ENCODE results near the gene TLCD1.

Gene TLCD1

GRCh38 chr17:28763137-28763799, 37.2 kb upstream of the TLCD1 start:
- no peaks in the 10 kb centered on the region for H3K9me3 ChIP-seq (ENCODE audit: control insufficient read depth, insufficient read depth, low read depth, low read length)
- H3K4me1 ChIP-seq (ENCODE audit: control insufficient read depth, insufficient read depth, low read length), result no peaks in the 10 kb centered on the region; the same call in 1 of the 2 replicates
- CTCF ChIA-PET, result interaction anchor here (0.5 to 7.6 kb wide), 59 partner anchors 10 to 1225 kb away, joined by 3 to 175 read pairs (median 7); partner anchors contain the start of genes DHRS13, FAM222B, FLOT2 and NEK8
- H3K36me3 ChIP-seq (ENCODE audit: control insufficient read depth in 2 of 2, insufficient read depth in 1 of 2, low read length in 2 of 2), result peaks cover 17 to 62% of the 10 kb centered on the region in 2 experiments
- POLR2A ChIA-PET, result interaction anchor here (0.6 to 2.2 kb wide), 17 partner anchors 10 to 834 kb away, joined by 3 to 21 read pairs (median 4); partner anchors contain the start of genes FAM222B, NEK8, RPL23A and TLCD1
- no peak overlapping the region for H3K4me3 ChIP-seq (ENCODE audit: low read depth, low read length)
- H3K27ac ChIP-seq (ENCODE audit: extremely low read depth, low read depth, low read length), result no peak overlapping the region
- TF ChIP-seq ZNF560 (tag by site-specific recombination; IDR thresholded peaks at IDR 0.05; ENCODE audit: borderline replicate concordance) (no peak), ZNF830 (tag by site-specific recombination; IDR thresholded peaks at IDR 0.05; ENCODE audit: low read depth) (no peak), ZNF112 (tag by site-specific recombination; IDR thresholded peaks at IDR 0.05) (no peak), ZNF416 (tag by site-specific recombination; IDR thresholded peaks at IDR 0.05) (no peak), ZNF768 (tag by site-specific recombination; IDR thresholded peaks at IDR 0.05) (no peak), TCF7L2 (IDR thresholded peaks at IDR 0.05; ENCODE audit: borderline replicate concordance, low read depth, low read length) (no peak), ZBTB11 (tag by site-specific recombination; conservative IDR thresholded peaks at IDR 0.05; ENCODE audit: low read depth) (no peak), BCL11B (tag by site-specific recombination; IDR thresholded peaks at IDR 0.05; ENCODE audit: low read depth) (no peak), ZNF610 (tag by site-specific recombination; IDR thresholded peaks at IDR 0.05; ENCODE audit: borderline replicate concordance) (no peak), KLF1 (tag by site-specific recombination; IDR thresholded peaks at IDR 0.05) (no peak), ZNF362 (tag by site-specific recombination; IDR thresholded peaks at IDR 0.05) (no peak), PRDM6 (tag by site-specific recombination; IDR thresholded peaks at IDR 0.05) (no peak), GLIS1 (tag by site-specific recombination; IDR thresholded peaks at IDR 0.05) (no peak), ZNF280D (tag by site-specific recombination; IDR thresholded peaks at IDR 0.05) (no peak), ZNF555 (tag by site-specific recombination; conservative IDR thresholded peaks at IDR 0.05) (no peak)
